HG03025 (cell line): Measurements from ENCODE around the gene SNAI3.

Source experiments
- ATAC-seq: cut with Tn5 transposase; IDR thresholded peaks from one replicate; pipeline ENCODE4 v1.9.1; 2021; ENCODE audit warnings: mild to moderate bottlenecking, moderate library complexity; ENCODE audit not compliant: unreplicated experiment, low FRiP score

SNAI3 gene

GRCh38 chr16:88639231-88640038 lies 46.9 kb downstream of the SNAI3 start:
- no peak for ATAC-seq

DNA sequence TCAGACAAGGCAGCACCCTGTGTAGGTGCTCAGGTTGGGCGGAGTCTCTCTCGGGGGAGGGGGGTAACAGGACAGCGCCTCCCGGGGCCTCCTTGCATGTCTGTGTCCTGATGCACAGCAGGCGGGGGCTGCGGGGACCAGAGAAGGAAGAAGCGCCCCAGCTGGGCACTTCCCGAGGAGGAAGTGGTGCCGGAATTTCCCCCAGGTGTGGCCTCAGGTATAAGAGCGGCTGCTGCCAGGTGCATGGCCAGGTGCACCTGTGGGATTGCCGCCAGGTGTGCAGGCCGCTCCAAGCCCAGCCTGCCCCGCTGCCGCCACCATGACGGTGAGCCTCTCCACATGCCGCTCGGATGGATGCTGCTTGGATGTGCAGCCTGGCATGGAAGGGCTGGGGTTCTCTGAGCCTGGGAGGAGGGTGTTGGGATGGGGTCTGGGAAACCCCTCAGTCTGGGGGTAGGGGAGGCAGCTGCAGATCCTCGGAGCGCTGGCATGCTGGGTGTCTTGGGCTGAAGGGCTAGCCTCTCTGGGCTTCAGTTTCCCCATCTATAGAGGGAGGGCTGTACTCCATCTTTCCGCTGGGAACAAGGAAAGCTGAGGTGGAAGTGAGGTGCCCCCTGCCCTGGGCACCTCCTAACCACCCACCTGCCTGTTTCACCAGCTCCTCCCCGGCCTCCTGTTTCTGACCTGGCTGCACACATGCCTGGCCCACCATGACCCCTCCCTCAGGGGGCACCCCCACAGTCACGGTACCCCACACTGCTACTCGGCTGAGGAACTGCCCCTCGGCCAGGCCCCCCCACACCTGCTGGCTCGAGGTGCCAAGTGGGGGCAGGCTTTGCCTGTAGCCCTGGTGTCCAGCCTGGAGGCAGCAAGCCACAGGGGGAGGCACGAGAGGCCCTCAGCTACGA lies 47.7 kb downstream of the SNAI3 start, which contains the start of gene IL17C:
IL17C (plus strand) TSS at position 250 of the 908 bp plus-strand sequence; CDS start at position 320, 70 bp downstream.
- no peak for ATAC-seq

DNA sequence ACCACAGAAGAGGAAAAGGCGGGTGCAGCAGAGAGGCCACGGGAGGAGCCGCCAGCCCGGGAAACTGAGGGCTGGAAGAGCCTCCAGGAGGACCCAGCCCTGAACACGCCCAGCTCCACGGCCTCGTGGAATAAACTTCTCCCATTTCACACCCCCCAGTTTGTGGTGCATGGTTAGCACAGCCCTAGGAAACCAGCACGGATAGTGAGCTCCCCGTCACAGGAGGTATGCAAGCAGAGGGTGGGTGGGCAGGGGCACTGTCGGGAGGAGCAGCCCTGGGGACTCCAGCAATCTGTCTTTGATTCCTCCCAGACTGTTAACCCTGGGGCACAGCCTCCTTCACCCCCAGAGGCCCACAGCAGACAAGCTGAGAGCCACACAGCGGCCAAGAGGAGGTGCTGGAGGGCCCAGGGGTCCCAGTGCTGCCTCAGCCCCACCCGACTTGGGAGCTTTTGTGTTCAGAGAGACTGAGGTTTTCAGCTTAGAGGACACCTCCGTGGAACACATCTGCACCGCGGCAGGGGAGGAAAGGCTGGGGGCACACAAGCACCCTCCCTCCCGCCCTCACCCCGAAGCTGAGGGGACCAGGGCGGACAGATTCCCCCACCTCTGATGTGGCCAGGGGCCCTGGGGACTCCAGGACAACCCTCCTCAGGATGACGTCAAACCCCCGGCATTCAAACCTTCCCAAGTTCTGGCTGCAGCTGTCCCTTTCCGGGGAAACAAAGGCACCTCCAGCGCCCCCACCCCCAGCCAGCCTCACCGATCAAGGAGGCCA lies 49.6 kb downstream of the SNAI3 start:
- no peak for ATAC-seq

- ATAC-seq: no peak
These were observed 50.5 kb downstream of the SNAI3 start for GRCh38 chr16:88635671-88636319.

- no peak for ATAC-seq
These were observed 51.2 kb downstream of the SNAI3 start for GRCh38 chr16:88634994-88635670.

DNA sequence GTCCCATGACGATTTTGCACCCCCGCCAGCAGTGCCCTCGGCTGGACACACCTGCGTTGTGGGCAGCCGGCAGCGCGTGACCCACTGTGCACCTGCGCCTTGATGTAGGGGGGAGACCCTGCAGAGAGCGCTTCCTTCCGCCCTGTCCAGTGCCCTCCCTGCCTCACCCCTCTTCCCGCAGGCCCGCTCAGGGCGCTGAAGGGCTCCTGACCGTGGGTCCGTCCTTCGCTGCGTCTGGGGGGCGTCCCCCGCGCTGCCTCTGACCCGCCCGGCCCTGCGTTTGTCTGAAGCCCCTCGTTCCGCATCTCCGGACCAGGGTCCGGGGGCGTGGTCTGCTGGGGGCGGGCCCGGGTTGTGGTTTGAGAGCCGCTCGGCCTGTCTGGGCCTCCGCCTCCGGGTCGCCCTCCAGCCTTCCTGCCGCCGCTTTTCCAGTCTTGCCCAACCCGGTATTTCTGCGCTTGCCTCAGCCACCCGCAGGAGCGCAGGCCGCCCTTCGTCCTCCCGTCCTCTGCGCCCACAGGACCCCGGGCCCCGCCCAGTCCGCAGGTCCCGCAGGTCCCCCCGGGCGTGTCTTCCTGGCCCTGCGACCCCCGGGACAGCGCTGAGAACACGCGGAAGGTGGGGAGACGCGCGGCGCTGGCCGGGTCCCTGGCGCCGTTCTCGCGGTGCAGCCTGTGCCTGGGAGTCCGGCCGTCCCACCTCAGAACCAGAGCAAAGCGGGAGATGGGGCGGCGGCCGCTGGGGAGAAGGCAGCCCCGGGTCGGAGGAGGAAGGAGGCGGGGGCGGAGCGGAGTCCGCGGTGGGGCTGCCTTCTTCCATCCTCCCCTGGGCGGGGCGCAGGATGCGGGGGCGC lies 51.9 kb downstream of the SNAI3 start:
- no peak for ATAC-seq

GRCh38 chr16:88633684-88634140 lies 52.6 kb downstream of the SNAI3 start:
- no peak for ATAC-seq

- no peak for ATAC-seq
These were observed 53.7 kb downstream of the SNAI3 start for GRCh38 chr16:88632587-88632930.

GRCh38 chr16:88631920-88632586 lies 54.3 kb downstream of the SNAI3 start:
- ATAC-seq: no peak

- ATAC-seq: no peak
These were observed 54.9 kb downstream of the SNAI3 start for GRCh38 chr16:88631384-88631783.

- ATAC-seq: no peak
These were observed 55.4 kb downstream of the SNAI3 start for GRCh38 chr16:88630941-88631340.

DNA sequence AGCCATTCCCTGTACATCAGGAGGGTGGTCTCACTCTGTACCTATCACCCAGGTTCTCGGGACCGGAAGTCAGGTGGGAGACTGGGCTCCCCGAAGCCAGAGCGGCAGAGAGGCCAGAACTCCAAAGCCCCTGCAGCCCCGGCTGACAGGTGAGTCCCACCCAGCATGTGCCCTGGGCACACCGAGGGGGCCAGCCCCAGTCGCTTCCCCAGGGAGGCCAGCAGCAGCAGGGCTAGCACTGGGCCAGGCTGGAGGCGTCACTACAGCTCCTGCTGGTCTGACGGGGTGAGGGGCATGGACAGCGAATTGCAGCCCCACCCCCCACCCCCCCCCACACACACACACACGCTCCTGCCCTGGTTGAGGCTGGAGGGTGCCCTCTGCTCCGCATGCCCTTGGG lies 55.9 kb downstream of the SNAI3 start:
- ATAC-seq: no peak

- ATAC-seq: no peak
These were observed 56.5 kb downstream of the SNAI3 start for GRCh38 chr16:88629835-88630234.

DNA sequence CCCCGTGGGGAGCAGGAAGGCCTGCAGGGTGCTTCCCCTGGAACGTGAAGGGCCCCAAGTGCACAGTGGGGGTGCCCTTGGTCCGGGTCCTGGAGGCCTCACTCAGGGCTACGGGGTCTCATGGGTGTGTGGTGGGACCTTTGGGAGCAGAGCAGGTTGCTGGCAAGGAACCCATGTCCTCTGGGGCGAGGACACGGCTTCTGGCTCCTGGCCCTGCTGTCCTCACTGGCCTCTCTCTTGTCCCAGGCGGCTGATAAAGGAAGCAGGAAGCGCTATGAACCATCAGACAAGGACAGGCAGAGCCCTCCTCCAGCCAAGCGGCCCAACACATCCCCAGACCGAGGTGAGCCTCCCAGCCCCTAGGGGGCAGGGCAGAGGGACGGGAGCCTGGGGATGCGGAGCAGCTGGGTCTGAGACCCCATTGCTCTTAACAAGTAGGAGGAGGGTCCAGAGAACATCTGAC lies 57.8 kb downstream of the SNAI3 start:
- no peak for ATAC-seq
